NCI-H1105 (cell line): ENCODE results near the gene HSFX4.
A peak's percentile ranks its signal among the peaks of the same experiment; 100 is the strongest.
"Not testable (repeated sequence)": the region's sequence is repeated elsewhere in the genome, so short reads cannot be mapped to it uniquely, and the experiment has no call there.

Source experiments
- DNase-seq: peaks from one replicate; lab custom pipeline; 2025; lab: John Stamatoyannopoulos, UW

HSFX4 gene

GRCh38 chrX:149938427-149938880 lies 9.1 kb downstream of the HSFX4 start, which contains the start of gene EOLA2:
EOLA2 (minus strand) TSS chrX:149938491; CDS start chrX:149933874, 4,617 bp downstream.
- peak; percentile 99 for DNase-seq

DNA sequence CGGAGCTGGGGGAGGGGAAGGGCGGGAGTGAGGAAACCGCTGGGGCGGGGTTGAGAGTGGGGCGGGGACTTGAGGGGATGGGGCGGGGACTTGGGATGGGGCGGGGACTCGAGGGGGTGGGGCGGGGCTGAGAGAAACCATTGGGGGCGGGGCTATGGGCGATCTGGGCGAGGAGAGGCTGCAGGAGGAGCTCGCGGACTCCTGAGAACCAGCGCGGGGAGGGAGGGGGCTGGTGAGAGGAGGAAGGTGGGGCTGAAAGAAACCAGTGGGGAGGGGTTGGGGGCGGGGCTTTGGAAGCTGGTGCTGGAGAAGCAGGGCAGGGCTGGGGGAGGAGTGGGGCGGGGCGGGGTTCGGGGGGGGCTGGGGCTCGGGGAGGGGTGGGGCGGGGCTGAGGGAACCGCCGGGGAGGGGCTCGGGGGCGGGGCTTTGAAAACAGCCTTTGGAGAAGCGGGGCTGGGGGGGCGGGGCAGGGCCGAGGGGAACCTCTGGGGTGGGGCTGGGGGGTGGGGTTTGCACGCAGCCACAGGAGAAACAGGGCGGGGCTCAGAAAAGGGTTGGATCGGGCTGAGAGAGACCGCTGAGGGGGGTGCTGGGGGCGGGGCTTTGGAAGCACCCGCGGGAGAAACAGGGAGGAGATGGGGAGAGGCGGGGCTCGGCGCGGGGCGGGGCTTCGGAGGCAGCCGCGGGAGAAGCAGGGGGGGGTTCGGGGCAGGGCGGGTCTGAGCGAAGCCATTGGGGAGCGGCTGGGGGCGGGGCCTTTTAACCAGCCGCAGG lies 9.7 kb downstream of the HSFX4 start:
- peak; percentile 99 for DNase-seq

DNA sequence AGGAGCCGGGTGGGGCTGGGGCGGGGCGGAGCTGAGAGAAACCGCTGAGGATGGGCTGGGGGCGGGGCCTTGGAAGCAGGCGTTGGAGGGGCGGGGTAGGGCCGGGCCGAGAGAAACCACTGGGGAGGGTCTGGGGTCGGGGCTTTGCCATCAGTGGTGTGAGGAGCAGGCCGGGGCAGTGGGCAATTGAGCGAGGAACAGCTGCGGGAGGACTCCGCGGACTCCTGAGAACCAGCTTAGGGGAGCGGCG lies 10.2 kb downstream of the HSFX4 start:
- DNase-seq: no peak

DNA sequence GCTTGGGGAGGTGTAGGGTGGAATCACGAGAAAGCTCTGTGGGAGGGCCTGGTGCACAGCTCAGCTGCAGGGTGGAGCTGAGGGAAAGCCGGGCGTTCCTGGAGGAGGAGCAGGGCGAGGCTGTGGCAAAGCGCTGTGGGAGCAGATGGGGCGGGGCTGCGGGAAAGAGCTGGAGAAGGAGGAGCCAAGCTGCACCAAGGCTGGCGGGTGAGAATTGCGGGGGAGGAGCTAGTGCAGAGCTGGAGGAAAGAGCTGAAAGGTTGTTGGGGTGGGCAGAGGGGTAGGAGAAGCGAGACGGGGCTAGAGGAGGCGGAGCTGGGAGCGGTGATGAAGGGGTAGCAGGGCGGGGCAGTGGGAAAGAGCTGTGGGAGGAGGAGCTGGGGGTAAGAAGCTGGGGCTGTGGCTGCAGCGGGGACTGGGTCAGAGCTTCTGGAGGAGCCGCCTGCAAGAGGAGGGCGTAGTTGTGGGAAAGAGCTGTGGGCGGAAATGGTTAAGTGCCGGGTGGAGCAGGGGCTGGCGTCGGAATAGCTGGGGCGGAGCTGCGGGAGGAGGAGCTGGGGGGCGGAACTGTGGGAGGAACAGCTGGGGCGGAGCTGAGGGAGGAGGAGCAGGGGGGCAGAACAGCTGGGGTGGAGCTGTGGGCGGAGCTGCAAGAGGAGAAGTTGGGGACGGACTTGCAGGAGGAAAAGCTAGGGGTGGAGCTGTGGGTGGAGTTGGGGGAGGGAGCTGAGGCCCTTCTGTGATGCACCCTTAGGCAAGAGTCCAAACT lies 10.7 kb downstream of the HSFX4 start:
- peak; percentile 98 for DNase-seq

DNA sequence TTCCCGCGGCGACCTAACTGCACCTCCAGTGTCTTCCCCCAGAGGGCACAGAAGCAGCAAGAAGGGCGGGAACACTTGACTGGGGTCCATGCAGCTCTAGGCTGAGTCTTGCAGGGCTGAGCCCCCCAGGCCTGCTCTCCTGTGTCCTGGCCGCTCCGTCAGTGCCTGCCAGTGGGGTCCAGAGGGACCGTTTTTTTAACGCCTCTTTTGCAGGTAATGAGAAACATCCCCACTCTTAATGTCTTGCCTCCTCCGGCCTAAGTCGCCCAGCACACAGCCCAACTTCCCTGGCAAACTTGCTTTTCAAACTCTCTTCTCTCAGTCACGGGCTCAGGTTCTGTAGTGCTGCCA lies 11.3 kb downstream of the HSFX4 start:
- DNase-seq: not testable (repeated sequence)

- not testable (repeated sequence) for DNase-seq
Observed at GRCh38 chrX:149945087-149945670, 15.8 kb downstream of the HSFX4 start.

- DNase-seq: not testable (repeated sequence)
Observed at GRCh38 chrX:149945820-149946219, 16.4 kb downstream of the HSFX4 start.

DNA sequence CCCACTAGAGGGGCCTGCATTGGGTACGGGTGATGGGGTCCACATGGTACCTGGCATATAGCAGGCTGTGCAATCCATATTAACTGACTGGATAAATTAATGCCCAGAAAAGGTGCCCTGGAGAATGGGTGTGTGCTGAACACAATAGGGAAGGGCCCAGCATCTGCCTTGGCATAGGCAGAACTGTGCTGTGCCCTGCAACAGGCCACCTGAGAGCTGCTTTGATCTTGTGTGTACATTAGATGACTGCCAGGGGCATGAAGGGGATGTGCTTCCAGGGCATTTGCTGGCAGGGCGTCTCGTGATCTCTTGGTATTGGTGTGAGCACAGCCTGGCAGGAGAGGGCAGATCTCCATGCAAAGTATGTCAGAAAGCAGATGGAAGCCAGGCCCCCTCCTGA lies 17.6 kb downstream of the HSFX4 start:
- not testable (repeated sequence) for DNase-seq

DNA sequence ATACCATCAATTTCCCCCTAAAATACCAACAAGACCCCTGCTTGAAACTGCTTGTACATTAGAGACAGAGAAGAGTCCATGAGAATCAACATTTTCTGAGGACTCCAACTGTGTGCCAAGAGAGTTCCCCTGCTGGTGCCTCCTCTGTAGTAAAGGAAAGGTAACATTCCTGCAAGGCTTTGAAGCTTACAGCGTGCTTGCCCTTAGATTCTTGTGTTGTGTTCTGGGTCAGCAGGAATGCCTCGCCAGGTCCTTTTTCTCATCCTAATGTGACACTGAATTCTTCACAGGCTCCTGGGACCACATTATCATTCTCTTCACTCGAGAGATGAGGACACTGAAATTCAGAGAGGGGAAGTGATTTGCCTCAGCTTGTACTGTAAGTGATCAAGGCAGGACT lies 18.6 kb downstream of the HSFX4 start:
- no peak for DNase-seq

DNA sequence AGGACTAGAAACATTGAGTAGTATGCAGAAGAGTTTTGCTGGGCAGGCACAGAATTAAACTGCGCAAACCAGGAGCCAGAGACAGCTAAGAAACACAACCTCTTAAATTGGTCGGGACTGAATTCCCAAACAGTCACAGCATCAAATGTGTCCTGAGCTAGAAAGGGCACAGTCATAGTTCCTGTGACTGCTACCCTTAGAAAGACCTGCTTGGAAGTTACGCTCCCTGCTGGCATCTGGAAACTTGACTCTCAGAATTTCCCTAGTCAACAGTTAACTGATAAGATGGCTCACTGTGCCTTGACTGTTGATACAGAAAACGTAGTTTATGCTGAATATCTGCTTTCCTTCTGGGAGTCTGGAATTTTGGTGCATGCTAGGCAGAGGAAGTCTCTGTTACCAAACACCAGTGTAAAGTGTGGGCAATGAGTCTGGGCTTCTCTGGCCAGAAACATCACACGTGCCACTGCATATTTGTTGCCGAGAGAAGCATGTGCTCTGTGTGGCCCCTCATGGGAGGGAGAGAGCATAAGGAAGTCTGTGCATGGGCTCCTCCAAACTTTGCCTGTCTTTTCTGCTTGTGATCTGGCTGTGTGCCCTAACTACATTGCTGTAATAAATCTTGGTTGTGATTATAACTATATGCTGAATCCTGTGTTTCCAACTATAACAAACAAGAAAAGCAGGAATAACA lies 20.5 kb downstream of the HSFX4 start:
- DNase-seq: no peak

DNA sequence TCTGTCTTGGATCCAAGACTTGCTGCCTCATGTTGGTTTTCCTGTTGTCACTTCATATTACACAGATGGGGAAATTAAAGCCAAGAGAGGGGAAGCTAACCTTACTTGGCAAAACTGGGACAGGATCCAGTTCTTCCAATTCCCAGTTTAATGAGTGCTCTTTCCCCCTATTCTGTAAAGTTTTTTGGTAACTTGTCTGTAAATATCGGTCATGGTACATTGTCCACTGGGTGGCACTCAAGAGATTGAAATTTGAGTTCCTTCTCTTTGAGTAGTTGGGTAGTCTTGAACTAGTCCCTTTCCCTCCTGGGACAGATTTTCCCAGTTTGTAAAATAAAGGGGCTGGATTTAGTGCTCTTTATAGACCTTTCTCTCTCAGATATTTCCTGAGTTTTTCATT lies 21.3 kb downstream of the HSFX4 start:
- no peak for DNase-seq

DNA sequence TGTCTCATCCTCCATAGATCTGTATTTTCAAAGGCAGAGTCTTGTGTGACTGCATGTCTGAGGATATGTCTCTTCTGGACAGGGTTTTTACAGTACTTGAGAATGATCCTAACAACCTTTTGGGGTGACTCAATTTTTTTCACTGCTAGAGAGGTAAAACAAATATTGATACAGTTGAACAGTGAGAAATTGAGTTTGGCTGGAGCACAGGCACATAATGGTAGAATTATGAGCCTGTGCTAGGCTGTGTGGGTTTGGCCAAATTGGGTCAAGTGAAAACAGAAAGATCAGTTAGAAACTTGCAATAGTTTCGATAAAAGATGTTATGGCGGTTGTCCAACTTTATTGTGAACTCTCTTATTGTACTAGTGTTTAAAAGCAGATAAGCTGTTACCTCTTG lies 32.2 kb downstream of the HSFX4 start:
- DNase-seq: no peak

DNA sequence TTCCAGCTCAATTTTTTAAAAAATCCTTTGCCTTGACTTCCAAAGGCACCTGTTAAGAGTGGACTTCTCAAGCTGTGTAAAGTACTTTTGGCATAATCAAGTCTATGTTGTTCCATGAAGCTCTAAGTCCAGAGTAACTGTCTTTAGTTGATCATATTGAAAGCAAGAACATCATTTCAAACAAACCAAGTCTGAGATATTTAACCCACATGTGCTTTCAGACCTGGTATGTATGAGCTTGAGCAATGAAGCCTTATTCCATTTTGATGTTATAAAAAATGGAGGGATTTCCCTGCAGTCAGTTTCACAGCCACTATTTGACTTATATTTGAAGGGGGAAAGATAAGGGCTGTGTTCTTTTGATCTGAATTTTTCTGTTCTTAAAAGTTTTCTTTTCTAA lies 32.6 kb downstream of the HSFX4 start:
- DNase-seq: no peak

- DNase-seq: peak; percentile 54
Observed at GRCh38 chrX:149962859-149963757, 33.7 kb downstream of the HSFX4 start.

DNA sequence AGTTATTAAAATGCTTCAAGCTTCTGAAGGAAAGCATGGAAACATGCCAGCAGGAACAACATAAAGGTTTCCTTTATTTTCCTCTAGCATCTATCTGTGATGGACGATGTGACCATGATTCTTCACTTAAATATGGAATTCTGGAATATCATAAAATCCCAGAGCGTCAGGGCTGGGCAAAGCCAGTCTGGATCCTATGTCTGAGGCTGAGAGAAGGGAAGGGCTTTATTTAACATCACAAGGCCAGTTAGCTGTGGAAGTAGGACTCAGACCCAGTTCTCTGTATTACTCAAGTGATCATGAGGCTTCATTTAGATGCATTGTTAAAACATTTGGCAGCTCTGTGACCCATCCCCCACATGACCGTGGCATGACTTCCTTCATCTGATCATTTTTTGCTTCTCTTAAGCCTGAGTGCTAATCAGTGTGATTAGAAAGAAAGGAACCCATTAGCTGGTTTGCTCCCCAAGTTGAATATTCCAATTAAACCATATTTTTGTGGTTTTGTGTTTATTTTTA lies 49.8 kb downstream of the HSFX4 start:
- DNase-seq: no peak
